DMS53 treated with DMSO at 0.1 percent for 48 hours (cell line): ENCODE measurements around the gene PURA.

Source experiments
- DNase-seq: peaks from one replicate; lab custom pipeline; 2025; ENCODE audit not compliant: unreplicated experiment; lab: John Stamatoyannopoulos, UW

Gene PURA

GRCh38 chr5:140157032-140157781, 43.3 kb downstream of the PURA start:
- peak; percentile 81 for DNase-seq

- no peak for DNase-seq
These were observed 45.4 kb downstream of the PURA start for GRCh38 chr5:140159014-140159927.

GRCh38 chr5:140162275-140162674, 48.4 kb downstream of the PURA start:
- DNase-seq: no peak

GRCh38 chr5:140162781-140163180, 48.9 kb downstream of the PURA start:
- DNase-seq: no peak

GRCh38 chr5:140165101-140165922, 51.4 kb downstream of the PURA start:
- no peak for DNase-seq

- no peak for DNase-seq
These were observed 52.0 kb downstream of the PURA start for GRCh38 chr5:140165923-140166270.

- no peak for DNase-seq
These were observed 53.0 kb downstream of the PURA start for GRCh38 chr5:140166911-140167310.

- DNase-seq: peak; percentile 23
These were observed 54.5 kb downstream of the PURA start for GRCh38 chr5:140168371-140168770.

- no peak for DNase-seq
These were observed 55.5 kb downstream of the PURA start for GRCh38 chr5:140169410-140169809.

GRCh38 chr5:140172483-140172882, 58.6 kb downstream of the PURA start:
- no peak for DNase-seq

GRCh38 chr5:140174014-140174413, 60.1 kb downstream of the PURA start:
- DNase-seq: no peak

GRCh38 chr5:140174465-140175366, 60.8 kb downstream of the PURA start, which contains the start of gene CYSTM1:
CYSTM1 (plus strand) TSS chr5:140175188; CDS start chr5:140194466, 19,278 bp downstream.
- peak; percentile 92 for DNase-seq
